Naive thymus-derived CD4-positive, alpha-beta T cell (primary cell): ENCODE results near the gene PERM1. TPM values are rescaled to one million over a fixed set of nuclear protein-coding genes. Genes with fewer than 3 reads are reported as not detected.
"Not testable (repeated sequence)": the region's sequence is repeated elsewhere in the genome, so short reads cannot be mapped to it uniquely, and the experiment has no call there.

ENCODE experiments used
- ATAC-seq: fragments of 150-1000 bp; cut with Tn5 transposase; 2 replicates; pipeline ENCODE4 v1.10.0; 2021; ENCODE audit warnings: mild to moderate bottlenecking, moderate library complexity
- CTCF ChIA-PET: fragments of 350-600 bp; sonication (Branson Sonifier 250); formaldehyde crosslinking; loops from one replicate; lab custom pipeline; 2021; ENCODE audit warnings: antibody characterized with exemption; lab: Charles Lee
- POLR2A ChIA-PET: fragments of 350-600 bp; sonication (Branson Sonifier 250); formaldehyde crosslinking; loops from one replicate; lab custom pipeline; 2021; ENCODE audit warnings: antibody characterized with exemption, inconsistent platforms; lab: Charles Lee
- DNase-seq, 9 donors: peaks; one replicate each; pipeline versions ENCODE4 v3.0.0 to v3.0.0-alpha.2; 2020 to 2022; ENCODE audit warnings: mixed read lengths in 1 of 9
- H3K27ac ChIP-seq: one replicate; pipeline ENCODE4 v1.7.0; 2013; ENCODE audit warnings: mild to moderate bottlenecking, low read depth, low read length, moderate library complexity
- H3K27me3 ChIP-seq, 2 donors: one replicate each; pipeline ENCODE4 v1.7.0; 2013; ENCODE audit warnings: low read length in 2 of 2, mild to moderate bottlenecking in 2 of 2, moderate library complexity in 2 of 2; ENCODE audit not compliant: control insufficient read depth in 2 of 2, insufficient read depth in 2 of 2
- H3K36me3 ChIP-seq, 3 experiments: 1 replicate in 2 of 3; 2 replicates in 1 of 3; pipeline ENCODE4 v1.7.0; 2013; ENCODE audit warnings: low read length in 3 of 3, mild to moderate bottlenecking in 3 of 3, moderate library complexity in 1 of 3; ENCODE audit not compliant: insufficient read depth in 3 of 3, control insufficient read depth in 2 of 3
- H3K4me1 ChIP-seq, 2 donors: one replicate each; pipeline ENCODE4 v1.7.0; 2013; ENCODE audit warnings: low read length in 2 of 2, mild to moderate bottlenecking in 2 of 2, moderate library complexity in 1 of 2; ENCODE audit not compliant: control insufficient read depth in 2 of 2, insufficient read depth in 2 of 2
- H3K4me3 ChIP-seq: 2 replicates; pipeline ENCODE4 v1.7.0; 2013; ENCODE audit warnings: mild to moderate bottlenecking, low read length
- H3K9me3 ChIP-seq, 3 experiments: 1 replicate in 2 of 3; 2 replicates in 1 of 3; pipeline ENCODE4 v1.7.0; 2013; ENCODE audit warnings: low read length in 3 of 3; ENCODE audit not compliant: control insufficient read depth in 2 of 3
- H3K27ac Mint-ChIP-seq, 9 donors: one replicate each; pipeline ENCODE4 v1.8.0; 2020 to 2022; ENCODE audit warnings: mixed read lengths in 9 of 9, mild to moderate bottlenecking in 8 of 9, moderate library complexity in 5 of 9, inconsistent platforms in 2 of 9
- H3K27me3 Mint-ChIP-seq, 5 donors: one replicate each; pipeline ENCODE4 v1.8.0; 2021 to 2022; ENCODE audit warnings: mixed read lengths in 5 of 5, mild to moderate bottlenecking in 1 of 5
- H3K36me3 Mint-ChIP-seq, 5 donors: one replicate each; pipeline ENCODE4 v1.8.0; 2020 to 2022; ENCODE audit warnings: mixed read lengths in 5 of 5, mild to moderate bottlenecking in 3 of 5, inconsistent platforms in 1 of 5
- H3K4me1 Mint-ChIP-seq, 7 donors: one replicate each; pipeline ENCODE4 v1.8.0; 2020 to 2022; ENCODE audit warnings: mixed read lengths in 7 of 7, mild to moderate bottlenecking in 3 of 7, inconsistent platforms in 1 of 7
- H3K4me3 Mint-ChIP-seq, 10 donors: one replicate each; pipeline ENCODE4 v1.8.0; 2020 to 2022; ENCODE audit warnings: mild to moderate bottlenecking in 10 of 10, mixed read lengths in 10 of 10, moderate library complexity in 6 of 10, inconsistent platforms in 2 of 10
- H3K9me3 Mint-ChIP-seq, 11 donors: one replicate each; pipeline ENCODE4 v1.8.0; 2020 to 2022; ENCODE audit warnings: mixed read lengths in 11 of 11, mild to moderate bottlenecking in 4 of 11, inconsistent platforms in 1 of 11, moderate library complexity in 1 of 11
- intact Hi-C, 2 donors: fragments of 100-400 bp; cut with micrococcal nuclease; formaldehyde crosslinking; loops; one replicate each; pipeline ENCODE4 v1.15.1; 2023
- polyA plus RNA-seq, 2 donors: library from polyadenylated mRNA; unstranded; fragments of 300-500 nt; fragmentation: Illumina TruSeq; gene quantifications; one replicate each; pipeline ENCODE4 v1.2.3, GENCODE V29; 2021
- total RNA-seq, 6 experiments: library from RNA in 5 of 6; stranded (reverse) in 5 of 6; gene quantifications; 1 replicate in 5 of 6; 2 replicates in 1 of 6; pipeline ENCODE4 v1.2.3 and lab custom pipeline; 2021 to 2026

Gene PERM1
- total and polyA plus RNA-seq, 7 experiments from 2014 or later = not detected

DNA sequence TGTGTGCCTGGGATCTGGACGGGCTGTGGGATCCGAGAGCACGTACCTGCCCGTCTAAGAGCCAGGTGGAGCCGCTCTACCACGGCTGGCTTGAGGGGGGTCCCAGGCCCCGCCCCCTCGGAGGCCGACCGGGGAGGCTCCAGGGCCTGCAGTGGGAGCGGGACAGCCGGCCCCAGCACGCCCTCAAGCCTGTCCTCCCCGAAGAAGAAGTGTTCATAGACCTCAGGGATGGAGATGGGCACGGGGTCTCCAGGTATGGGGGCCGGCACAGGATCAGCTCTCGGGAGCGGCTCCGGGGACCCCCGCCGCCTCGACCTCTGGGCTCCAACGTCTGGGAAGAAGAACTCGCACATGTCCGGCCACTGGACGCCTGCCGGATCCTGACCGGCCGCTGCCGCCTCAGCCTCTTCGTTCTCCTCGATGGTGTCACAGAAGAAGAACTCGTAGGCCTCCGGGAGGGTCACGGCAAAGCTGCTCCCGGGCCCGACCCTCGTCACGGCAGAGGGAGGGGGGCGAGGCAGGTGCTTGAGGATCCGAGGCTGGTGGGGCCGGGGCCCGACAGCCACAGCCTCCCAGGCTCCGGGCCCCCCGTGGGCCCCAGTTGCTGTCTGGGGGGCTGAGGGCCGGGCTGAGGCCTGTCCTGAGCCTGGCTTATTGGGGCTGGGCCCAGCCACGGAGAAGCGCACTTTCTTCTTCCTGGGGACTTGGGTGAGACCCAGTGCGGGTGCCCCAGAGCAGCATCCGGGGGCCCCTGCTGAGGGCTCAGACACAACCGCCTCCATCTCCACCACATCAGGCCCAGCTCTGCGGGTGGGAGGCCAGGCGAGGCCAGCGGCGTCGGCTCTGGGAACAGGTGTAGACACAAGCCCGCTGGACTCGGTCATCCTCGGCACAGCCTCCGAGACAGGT is 2.8 kb downstream of the PERM1 start:
- H3K27ac Mint-ChIP-seq = no peak overlapping the region
- H3K4me3 Mint-ChIP-seq = no peak overlapping the region
- no peak overlapping the region for H3K27ac ChIP-seq
- H3K4me3 ChIP-seq = no peak overlapping the region
- no peaks in the 10 kb centered on the region for H3K9me3 ChIP-seq
- ChIA-PET CTCF (interaction anchor here (0.6 kb wide), 1 partner anchor 15 kb away, joined by 3 read pairs; no protein-coding TSS in a partner anchor), POLR2A (no interaction called here)
- no peaks in the 10 kb centered on the region for H3K36me3 ChIP-seq
- peaks cover 0 to 10% of the 10 kb centered on the region in 2 donors for H3K4me1 ChIP-seq
- ATAC-seq = no peak
- peaks cover 0 to 4% (median 0%) of the 10 kb centered on the region in 11 donors for H3K9me3 Mint-ChIP-seq
- H3K4me1 Mint-ChIP-seq = peaks cover 0 to 9% (median 4%) of the 10 kb centered on the region in 7 donors
- peaks cover 10 to 16% (median 15%) of the 10 kb centered on the region in 5 donors for H3K27me3 Mint-ChIP-seq
- intact Hi-C loops = no loop called here
- peaks cover 0 to 3% of the 10 kb centered on the region in 2 donors for H3K27me3 ChIP-seq
- peak in 1 of 9 donors; percentile 5 for DNase-seq
- H3K36me3 Mint-ChIP-seq = no peaks in the 10 kb centered on the region

DNA sequence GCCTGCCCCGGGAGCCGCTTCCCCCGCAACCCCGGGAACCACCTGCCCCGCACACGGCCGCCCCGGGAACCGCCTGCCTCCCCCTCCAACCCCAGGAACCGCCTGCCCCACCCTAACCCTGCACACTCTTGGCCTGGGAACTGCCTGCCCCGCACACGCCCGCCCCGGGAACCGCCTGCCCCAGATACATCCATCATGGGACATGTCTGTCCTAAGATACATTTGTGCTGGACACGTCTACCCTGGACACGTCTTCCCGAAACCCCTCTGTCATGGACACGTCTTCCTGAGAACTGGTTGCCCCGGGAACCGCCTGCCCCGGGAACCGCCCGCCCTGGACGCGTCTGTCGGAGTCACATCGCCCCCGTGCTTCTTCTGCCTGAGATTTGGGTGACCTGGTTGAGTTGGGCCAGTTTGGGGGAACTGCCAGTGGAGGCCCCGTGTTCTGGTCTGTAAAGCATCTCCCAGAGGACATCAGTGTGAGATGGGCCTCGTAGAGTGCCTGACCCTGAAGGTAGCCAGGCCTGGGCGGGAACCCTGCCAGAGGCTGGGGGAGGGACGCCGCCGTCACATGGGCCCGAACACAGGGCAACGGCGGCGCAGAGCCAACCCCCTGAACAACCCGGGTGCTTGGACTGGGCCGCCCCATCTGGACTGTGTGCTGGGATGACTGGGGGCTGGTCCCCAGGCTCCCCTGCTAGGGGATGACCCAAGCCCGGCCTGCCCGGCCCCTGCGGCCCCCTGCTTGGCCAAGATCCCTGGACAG is 3.6 kb downstream of the PERM1 start:
- DNase-seq = peak in 1 of 9 donors; percentile 6
- Mint-ChIP-seq H3K36me3 (no peaks in the 10 kb centered on the region), H3K9me3 (peaks cover 0 to 4% (median 0%) of the 10 kb centered on the region in 11 donors), H3K27ac (peak overlapping the region in 4 of 9 donors; percentile 32 to 62 (median 48)), H3K4me1 (peaks cover 0 to 8% (median 4%) of the 10 kb centered on the region in 7 donors), H3K4me3 (peak overlapping the region in 4 of 10 donors; percentile 9 to 48 (median 31)), H3K27me3 (peaks cover 9 to 20% (median 11%) of the 10 kb centered on the region in 5 donors)
- H3K27ac ChIP-seq = no peak overlapping the region
- no peaks in the 10 kb centered on the region for H3K9me3 ChIP-seq
- no peak overlapping the region for H3K4me3 ChIP-seq
- intact Hi-C loops = no loop called here
- ATAC-seq = no peak
- H3K27me3 ChIP-seq = peaks cover 0 to 3% of the 10 kb centered on the region in 2 donors
- ChIA-PET POLR2A (no interaction called here), CTCF (no interaction called here)
- H3K4me1 ChIP-seq = peaks cover 0 to 10% of the 10 kb centered on the region in 2 donors
- no peaks in the 10 kb centered on the region for H3K36me3 ChIP-seq

DNA sequence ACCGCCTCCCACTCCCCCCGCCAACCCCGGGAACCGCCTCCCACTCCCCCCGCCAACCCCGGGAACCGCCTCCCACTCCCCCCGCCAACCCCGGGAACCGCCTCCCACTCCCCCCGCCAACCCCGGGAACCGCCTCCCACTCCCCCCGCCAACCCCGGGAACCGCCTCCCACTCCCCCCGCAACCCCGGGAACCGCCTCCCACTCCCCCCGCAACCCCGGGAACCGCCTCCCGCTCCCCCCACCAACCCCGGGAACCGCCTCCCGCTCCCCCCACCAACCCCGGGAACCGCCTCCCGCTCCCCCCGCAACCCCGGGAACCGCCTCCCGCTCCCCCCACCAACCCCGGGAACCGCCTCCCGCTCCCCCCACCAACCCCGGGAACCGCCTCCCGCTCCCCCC is 5.1 kb downstream of the PERM1 start:
- ATAC-seq, H3K36me3 ChIP-seq, H3K27ac ChIP-seq, H3K36me3 Mint-ChIP-seq, H3K4me1 Mint-ChIP-seq, H3K27me3 ChIP-seq, H3K4me3 Mint-ChIP-seq, H3K27ac Mint-ChIP-seq, H3K9me3 Mint-ChIP-seq, H3K9me3 ChIP-seq, H3K4me3 ChIP-seq: not testable (repeated sequence)
- H3K4me1 ChIP-seq = peaks cover 0 to 10% of the 10 kb centered on the region in 2 donors
- intact Hi-C loops = loop anchor here (1.0 to 2.0 kb wide), 4 partner anchors 16 to 108 kb away; partner anchors contain the start of gene KLHL17 (in 1 of the 2)
- DNase-seq = peak in 1 of 9 donors; percentile 6
- peaks cover 0 to 16% (median 9%) of the 10 kb centered on the region in 5 donors for H3K27me3 Mint-ChIP-seq
- ChIA-PET CTCF (interaction anchor here (1.1 to 1.9 kb wide), 3 partner anchors 10 to 107 kb away, joined by 5 to 17 read pairs (median 8); partner anchors contain the start of gene PLEKHN1), POLR2A (interaction anchor here (0.8 kb wide), 1 partner anchor 63 kb away, joined by 3 read pairs; no protein-coding TSS in a partner anchor)

DNA sequence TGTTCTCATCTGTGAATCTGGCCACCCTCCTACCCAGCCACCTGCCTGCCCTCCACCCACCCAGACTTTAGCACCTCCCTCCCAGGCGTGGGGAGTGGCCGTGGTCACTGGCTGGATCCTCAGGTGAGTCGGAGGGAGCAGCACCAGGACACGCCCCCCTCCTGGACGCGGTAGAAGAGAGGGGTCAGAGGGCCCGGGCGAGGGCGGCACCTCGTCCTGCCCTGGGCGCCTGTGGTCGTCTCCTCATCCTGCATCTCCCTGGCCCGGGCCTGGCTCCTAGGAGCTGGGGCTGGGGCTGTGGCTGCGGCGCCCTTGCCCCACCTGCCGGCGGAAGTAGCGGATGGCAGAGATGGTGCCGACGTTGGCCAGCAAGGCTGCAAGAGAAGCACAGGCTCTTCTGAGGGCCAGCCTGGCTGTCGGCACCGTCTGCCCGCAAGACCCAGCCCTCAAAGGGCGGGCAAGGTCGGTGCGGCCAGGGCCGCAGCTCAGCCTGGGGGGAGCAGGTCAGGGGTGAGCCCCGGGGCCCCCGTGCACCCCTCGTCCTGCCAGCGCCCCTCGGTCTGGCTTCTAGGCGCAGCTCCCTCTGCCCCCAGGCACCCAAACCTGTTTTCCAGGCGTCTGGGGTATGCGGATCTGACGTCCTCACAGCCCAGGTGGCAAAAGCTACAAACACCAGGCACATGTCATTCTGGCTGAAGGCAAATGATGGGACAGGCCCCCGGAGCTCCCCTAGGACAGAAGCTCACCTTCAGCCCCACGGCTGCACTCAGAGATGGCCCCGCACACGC is 5.8 kb downstream of the PERM1 start:
- Mint-ChIP-seq H3K27me3 (peaks cover 0 to 16% (median 9%) of the 10 kb centered on the region in 5 donors), H3K4me1 (peaks cover 0 to 8% (median 4%) of the 10 kb centered on the region in 7 donors), H3K36me3 (no peaks in the 10 kb centered on the region), H3K27ac (no peak overlapping the region), H3K9me3 (peaks cover 0 to 2% (median 0%) of the 10 kb centered on the region in 11 donors), H3K4me3 (peak overlapping the region in 6 of 10 donors; percentile 9 to 54 (median 21))
- Histone ChIP-seq H3K27ac (no peak overlapping the region), H3K4me3 (peak overlapping the region; percentile 44), H3K9me3 (no peaks in the 10 kb centered on the region), H3K27me3 (peaks cover 0 to 3% of the 10 kb centered on the region in 2 donors), H3K4me1 (peaks cover 0 to 10% of the 10 kb centered on the region in 2 donors), H3K36me3 (no peaks in the 10 kb centered on the region)
- intact Hi-C loops = loop anchor here (1.0 to 2.0 kb wide), 4 partner anchors 15 to 107 kb away; partner anchors contain the start of gene KLHL17 (in 1 of the 2)
- ChIA-PET POLR2A (interaction anchor here (0.8 kb wide), 1 partner anchor 64 kb away, joined by 3 read pairs; no protein-coding TSS in a partner anchor), CTCF (interaction anchor here (0.7 to 1.9 kb wide), 5 partner anchors 9 to 107 kb away, joined by 3 to 17 read pairs (median 5); partner anchors contain the start of gene PLEKHN1)
- peak; percentile 80 for ATAC-seq
- peak; percentile 39 to 72 (median 63) for DNase-seq

DNA sequence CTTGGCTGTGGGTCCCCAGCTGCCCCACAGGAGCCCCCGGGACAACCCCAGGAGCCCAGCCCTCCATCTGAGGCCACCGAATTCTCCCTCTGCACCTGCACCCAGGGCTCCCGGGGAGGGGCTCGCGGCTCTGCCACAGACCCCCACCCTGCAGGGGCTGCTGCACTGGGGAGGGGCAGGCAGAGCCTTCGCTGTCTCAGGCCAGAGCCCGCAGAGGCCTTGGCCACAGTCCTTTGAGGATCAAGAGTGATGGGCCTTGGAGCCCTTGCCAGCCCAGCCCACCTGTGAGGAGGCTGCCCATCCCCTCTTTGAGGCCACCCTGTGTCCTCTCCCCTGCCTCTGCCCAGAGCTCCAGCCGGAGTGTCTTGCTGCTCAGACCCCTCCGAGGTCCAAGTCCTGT is 6.5 kb downstream of the PERM1 start:
- Histone ChIP-seq H3K27me3 (peaks cover 0 to 3% of the 10 kb centered on the region in 2 donors), H3K4me3 (no peak overlapping the region), H3K4me1 (peaks cover 0 to 10% of the 10 kb centered on the region in 2 donors), H3K36me3 (no peaks in the 10 kb centered on the region), H3K9me3 (no peaks in the 10 kb centered on the region), H3K27ac (no peak overlapping the region)
- H3K9me3 Mint-ChIP-seq = peaks cover 0 to 2% (median 0%) of the 10 kb centered on the region in 11 donors
- H3K27me3 Mint-ChIP-seq = peaks cover 0 to 16% (median 9%) of the 10 kb centered on the region in 5 donors
- H3K27ac Mint-ChIP-seq = no peak overlapping the region
- intact Hi-C loops = no loop called here
- peak overlapping the region in 2 of 10 donors; percentile 9 to 21 for H3K4me3 Mint-ChIP-seq
- CTCF ChIA-PET = interaction anchor here (0.7 to 1.9 kb wide), 4 partner anchors 70 to 106 kb away, joined by 3 to 17 read pairs (median 4); no protein-coding TSS in a partner anchor
- POLR2A ChIA-PET = no interaction called here
- peaks cover 0 to 8% (median 4%) of the 10 kb centered on the region in 7 donors for H3K4me1 Mint-ChIP-seq
- DNase-seq (peak in 1 of 9 donors; percentile 6), ATAC-seq (no peak)
- no peaks in the 10 kb centered on the region for H3K36me3 Mint-ChIP-seq
